Measurements from ENCODE around the gene ZNF32. TPM values are rescaled to one million over a fixed set of nuclear protein-coding genes. Genes with fewer than 3 reads are reported as not detected.
A peak's percentile ranks its signal among the peaks of the same experiment; 100 is the strongest.

ZNF32 gene
- total and polyA plus RNA-seq, 2 donors (not counting 1 experiment from before 2014, with no cell fraction given) = 30.6 to 60.1 TPM

DNA sequence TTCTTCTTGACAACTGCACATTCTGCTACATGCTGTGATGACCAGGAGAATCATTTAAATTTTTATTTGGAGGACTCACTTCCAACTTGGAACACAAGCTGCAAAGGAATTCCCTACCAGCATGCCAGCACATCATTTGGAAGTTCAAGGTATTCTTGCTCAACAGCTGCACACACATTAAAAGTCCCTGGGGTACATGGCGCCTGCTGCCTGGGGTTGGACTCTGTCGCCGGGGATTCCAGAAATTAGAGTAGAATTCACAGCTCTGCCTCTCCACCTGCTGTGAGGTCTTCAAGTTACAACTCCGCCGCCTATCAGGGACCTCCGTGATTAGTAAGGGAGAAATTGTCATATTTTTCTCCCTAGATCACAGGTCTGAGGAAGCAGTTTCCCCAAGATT is 1.1 kb downstream of the ZNF32 start:
- Histone ChIP-seq H3K9ac (ENCODE audit: insufficient read depth, low read length) (no peak overlapping the region), H3K9me3 (ENCODE audit: control insufficient read depth, insufficient read depth, low read depth, low read length) (peaks cover 7% of the 10 kb centered on the region), H4K20me1 (ENCODE audit: control insufficient read depth, extremely low read depth, insufficient read depth, low read length) (no peaks in the 10 kb centered on the region), H3K27ac (ENCODE audit: insufficient read depth, low read length) (no peak overlapping the region), H3K27me3 (ENCODE audit: control insufficient read depth, insufficient read depth, low read length) (no peaks in the 10 kb centered on the region), H3K4me1 (ENCODE audit: control insufficient read depth, extremely low read depth, insufficient read depth, low read length) (no peaks in the 10 kb centered on the region), H3K79me2 (ENCODE audit: control insufficient read depth, insufficient read depth, low read length) (no peaks in the 10 kb centered on the region), H2AFZ (ENCODE audit: low read length) (no peak overlapping the region), H3K4me2 (ENCODE audit: extremely low read depth, insufficient read depth, low read length) (no peak overlapping the region), H3K36me3 (ENCODE audit: control insufficient read depth, insufficient read depth, low read length) (peaks cover 10% of the 10 kb centered on the region), H3K4me3 (replicated peaks in 1 of 4; ENCODE audit: control extremely low read depth in 1 of 4, insufficient read depth in 1 of 4, low read depth in 3 of 4, low read length in 4 of 4) (peak overlapping the region in 2 of 4 experiments; percentile 71 to 82)
- TF ChIP-seq EZH2 (IDR thresholded peaks at IDR 0.05; ENCODE audit: low read length, missing control alignments) (no peak), CTCF (conservative IDR thresholded peaks at IDR 0.05 in 1 of 2, IDR thresholded peaks at IDR 0.05 in 1 of 2; ENCODE audit: low read depth in 1 of 2, low read length in 2 of 2) (no peak)
- DNase-seq (ENCODE audit: low read depth in 2 of 2) = no peak

- no peaks in the 10 kb centered on the region for H4K20me1 ChIP-seq (ENCODE audit: control insufficient read depth, extremely low read depth, insufficient read depth, low read length)
- no peaks in the 10 kb centered on the region for H3K79me2 ChIP-seq (ENCODE audit: control insufficient read depth, insufficient read depth, low read length)
- no peaks in the 10 kb centered on the region for H3K27me3 ChIP-seq (ENCODE audit: control insufficient read depth, insufficient read depth, low read length)
- TF ChIP-seq EZH2 (IDR thresholded peaks at IDR 0.05; ENCODE audit: low read length, missing control alignments) (no peak), CTCF (conservative IDR thresholded peaks at IDR 0.05 in 1 of 2, IDR thresholded peaks at IDR 0.05 in 1 of 2; ENCODE audit: low read depth in 1 of 2, low read length in 2 of 2) (no peak)
- H2AFZ ChIP-seq (ENCODE audit: low read length) = no peak overlapping the region
- no peaks in the 10 kb centered on the region for H3K4me1 ChIP-seq (ENCODE audit: control insufficient read depth, extremely low read depth, insufficient read depth, low read length)
- H3K9ac ChIP-seq (ENCODE audit: insufficient read depth, low read length) = no peak overlapping the region
- H3K9me3 ChIP-seq (ENCODE audit: control insufficient read depth, insufficient read depth, low read depth, low read length) = peaks cover 7% of the 10 kb centered on the region
- no peak overlapping the region for H3K4me2 ChIP-seq (ENCODE audit: extremely low read depth, insufficient read depth, low read length)
- H3K36me3 ChIP-seq (ENCODE audit: control insufficient read depth, insufficient read depth, low read length) = peaks cover 10% of the 10 kb centered on the region
- H3K4me3 ChIP-seq (replicated peaks in 1 of 4; ENCODE audit: control extremely low read depth in 1 of 4, insufficient read depth in 1 of 4, low read depth in 3 of 4, low read length in 4 of 4) = no peak overlapping the region
- no peak overlapping the region for H3K27ac ChIP-seq (ENCODE audit: insufficient read depth, low read length)
- no peak for DNase-seq (ENCODE audit: low read depth in 2 of 2)
Observed at GRCh38 chr10:43645866-43646265, 2.8 kb downstream of the ZNF32 start.

- Histone ChIP-seq H3K4me3 (replicated peaks in 1 of 4; ENCODE audit: control extremely low read depth in 1 of 4, insufficient read depth in 1 of 4, low read depth in 3 of 4, low read length in 4 of 4) (no peak overlapping the region), H3K4me1 (ENCODE audit: control insufficient read depth, extremely low read depth, insufficient read depth, low read length) (no peaks in the 10 kb centered on the region), H3K27me3 (ENCODE audit: control insufficient read depth, insufficient read depth, low read length) (no peaks in the 10 kb centered on the region), H3K79me2 (ENCODE audit: control insufficient read depth, insufficient read depth, low read length) (no peaks in the 10 kb centered on the region), H2AFZ (ENCODE audit: low read length) (no peak overlapping the region), H3K27ac (ENCODE audit: insufficient read depth, low read length) (no peak overlapping the region), H3K9ac (ENCODE audit: insufficient read depth, low read length) (no peak overlapping the region), H4K20me1 (ENCODE audit: control insufficient read depth, extremely low read depth, insufficient read depth, low read length) (no peaks in the 10 kb centered on the region), H3K9me3 (ENCODE audit: control insufficient read depth, insufficient read depth, low read depth, low read length) (peaks cover 7% of the 10 kb centered on the region), H3K4me2 (ENCODE audit: extremely low read depth, insufficient read depth, low read length) (no peak overlapping the region), H3K36me3 (ENCODE audit: control insufficient read depth, insufficient read depth, low read length) (peaks cover 10% of the 10 kb centered on the region)
- TF ChIP-seq CTCF (conservative IDR thresholded peaks at IDR 0.05 in 1 of 2, IDR thresholded peaks at IDR 0.05 in 1 of 2; ENCODE audit: low read depth in 1 of 2, low read length in 2 of 2) (no peak), EZH2 (IDR thresholded peaks at IDR 0.05; ENCODE audit: low read length, missing control alignments) (no peak)
- DNase-seq (ENCODE audit: low read depth in 2 of 2) = peak; percentile 12 to 57
Observed at GRCh38 chr10:43644252-43644651, 4.4 kb downstream of the ZNF32 start.
